Activated CD4-positive, CD25-positive, alpha-beta regulatory T cell treated with anti-CD3 and anti-CD28 coated beads, Interleukin-2, amount 50 U/mL, for 24 hours (primary cell): Measurements from ENCODE around the gene EVC.
"Not testable (repeated sequence)": the region's sequence is repeated elsewhere in the genome, so short reads cannot be mapped to it uniquely, and the experiment has no call there.

Experiments
- ATAC-seq, 2 donors: fragments of 150-1000 bp; cut with Tn5 transposase; one replicate each; pipeline ENCODE4 v1.10.0; 2021; ENCODE audit warnings: mild to moderate bottlenecking in 1 of 2, moderate library complexity in 1 of 2

EVC gene

DNA sequence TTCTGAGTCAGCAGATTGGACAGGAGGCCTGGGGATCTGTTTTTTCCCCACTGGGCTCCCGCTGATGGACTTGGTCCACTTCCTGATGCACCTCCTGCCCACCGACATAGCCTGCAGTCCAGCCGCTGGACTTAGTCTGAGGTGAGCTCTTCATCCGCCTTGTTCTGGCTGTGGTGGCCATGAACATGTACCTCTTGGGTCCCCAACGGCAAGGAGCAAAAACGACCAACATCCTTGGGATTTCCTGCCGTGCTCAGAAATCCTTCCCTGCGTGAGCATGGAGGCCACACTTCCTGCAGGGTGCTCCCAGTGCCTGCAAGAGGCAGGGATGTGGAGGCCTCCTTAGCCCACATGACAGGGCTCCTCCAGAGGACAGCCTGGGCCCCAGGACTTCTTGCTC lies 105.1 kb downstream of the EVC start:
- ATAC-seq, result no peak

GRCh38 chr4:5816851-5817375 lies 105.9 kb downstream of the EVC start:
- ATAC-seq, result no peak

- no peak for ATAC-seq
Observed at GRCh38 chr4:5821665-5822358, 110.8 kb downstream of the EVC start.

GRCh38 chr4:5822619-5823018 lies 111.6 kb downstream of the EVC start:
- no peak for ATAC-seq

DNA sequence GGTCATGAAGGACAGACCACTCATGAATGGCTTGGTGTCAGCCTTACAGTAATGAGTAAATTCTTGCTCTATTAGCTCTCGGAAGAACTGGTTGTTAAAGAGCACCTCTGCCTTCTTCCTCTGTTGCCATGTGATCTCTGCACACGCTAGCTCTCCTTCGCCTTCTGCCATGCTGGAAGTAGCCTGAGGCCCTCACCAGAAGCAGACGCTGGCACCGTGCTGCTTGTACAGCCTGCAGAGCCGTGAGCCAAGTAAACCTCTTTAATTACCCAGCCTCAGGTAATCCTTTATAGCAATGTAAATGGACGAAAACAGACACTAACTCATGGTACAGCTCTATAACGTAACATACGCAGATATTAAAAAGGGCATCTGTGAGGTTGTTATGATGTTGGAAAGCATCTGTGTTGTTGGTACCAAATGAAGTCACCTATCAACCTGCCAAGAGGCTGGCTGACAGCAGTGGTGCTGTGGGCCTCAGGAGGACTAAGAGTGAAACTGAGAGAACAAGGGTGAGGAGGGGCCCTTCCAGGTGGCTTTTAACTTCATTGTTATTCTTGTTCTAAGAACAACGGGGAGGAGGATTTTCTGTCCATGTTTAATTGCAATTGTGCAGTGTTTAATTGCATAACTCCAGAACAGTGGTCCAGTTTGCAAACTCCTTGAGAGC lies 112.7 kb downstream of the EVC start:
- peak; percentile 69 to 85 for ATAC-seq

DNA sequence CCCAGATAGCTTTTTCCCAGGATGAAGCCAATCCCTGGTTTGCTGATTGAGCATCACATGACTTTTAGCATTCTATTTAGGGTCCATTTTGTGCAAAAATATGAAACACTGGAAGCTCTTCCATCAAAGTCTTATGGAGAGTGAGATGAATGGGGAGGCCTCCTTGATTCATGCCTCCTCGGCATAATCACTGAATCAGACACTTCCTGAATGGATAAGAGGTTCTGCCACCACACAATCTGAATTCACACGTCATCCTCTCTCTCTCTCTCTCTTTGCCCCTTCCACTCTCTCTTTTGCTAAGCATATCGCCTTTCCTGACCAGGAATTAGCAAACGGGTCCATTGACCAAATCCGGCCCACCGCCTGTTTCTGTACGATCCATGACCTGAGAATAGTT lies 113.2 kb downstream of the EVC start:
- ATAC-seq, result no peak

DNA sequence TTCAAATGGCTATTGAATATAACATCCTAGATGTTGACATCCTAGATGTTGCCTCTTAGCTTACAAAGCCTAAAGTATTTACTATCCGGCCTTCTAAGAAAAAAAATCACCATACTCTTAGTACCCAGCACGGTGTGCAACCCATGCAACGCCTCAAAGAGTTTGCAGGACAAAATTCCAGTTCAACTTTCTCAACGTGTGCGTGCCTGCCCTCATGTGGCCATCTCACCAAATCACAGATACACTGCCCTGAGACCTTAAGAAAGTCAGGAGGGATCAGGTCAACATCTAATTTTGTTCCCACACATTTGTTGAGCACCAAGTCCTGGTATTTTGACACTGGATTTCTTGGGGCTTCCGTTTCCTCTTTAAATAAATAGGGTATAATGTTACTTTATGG lies 113.6 kb downstream of the EVC start:
- no peak for ATAC-seq

DNA sequence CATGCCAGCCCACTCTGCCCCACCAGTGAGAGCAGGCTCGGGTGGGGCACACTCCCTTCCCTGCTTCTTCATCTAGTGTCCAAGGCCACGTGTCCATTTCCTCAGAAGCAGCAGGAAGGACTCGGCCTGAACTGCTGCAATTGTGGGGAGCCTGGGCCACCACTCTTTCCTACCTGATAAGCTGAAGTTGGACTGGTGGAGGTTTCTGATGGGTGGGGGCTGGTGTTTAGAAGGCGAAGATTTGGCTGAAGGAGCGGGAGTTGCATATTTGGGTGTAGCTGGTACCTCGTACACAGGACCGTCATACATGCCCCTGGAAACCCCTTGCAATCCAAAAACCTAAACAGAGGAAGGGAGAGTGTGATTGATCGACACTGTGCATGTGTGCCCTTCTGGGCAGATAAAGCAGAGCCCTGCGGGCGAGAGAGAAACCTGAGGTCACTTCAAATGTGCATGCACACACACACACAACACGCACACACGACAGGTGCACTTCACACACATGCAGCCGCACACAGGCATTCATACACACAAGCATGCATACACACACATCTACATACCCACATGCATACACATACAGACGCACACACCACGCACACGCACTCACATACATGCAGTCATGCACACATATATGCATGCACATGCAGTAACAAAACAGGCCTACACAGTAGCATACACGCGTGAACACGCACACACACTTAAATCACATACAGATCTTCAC lies 114.5 kb downstream of the EVC start:
- ATAC-seq, result no peak

DNA sequence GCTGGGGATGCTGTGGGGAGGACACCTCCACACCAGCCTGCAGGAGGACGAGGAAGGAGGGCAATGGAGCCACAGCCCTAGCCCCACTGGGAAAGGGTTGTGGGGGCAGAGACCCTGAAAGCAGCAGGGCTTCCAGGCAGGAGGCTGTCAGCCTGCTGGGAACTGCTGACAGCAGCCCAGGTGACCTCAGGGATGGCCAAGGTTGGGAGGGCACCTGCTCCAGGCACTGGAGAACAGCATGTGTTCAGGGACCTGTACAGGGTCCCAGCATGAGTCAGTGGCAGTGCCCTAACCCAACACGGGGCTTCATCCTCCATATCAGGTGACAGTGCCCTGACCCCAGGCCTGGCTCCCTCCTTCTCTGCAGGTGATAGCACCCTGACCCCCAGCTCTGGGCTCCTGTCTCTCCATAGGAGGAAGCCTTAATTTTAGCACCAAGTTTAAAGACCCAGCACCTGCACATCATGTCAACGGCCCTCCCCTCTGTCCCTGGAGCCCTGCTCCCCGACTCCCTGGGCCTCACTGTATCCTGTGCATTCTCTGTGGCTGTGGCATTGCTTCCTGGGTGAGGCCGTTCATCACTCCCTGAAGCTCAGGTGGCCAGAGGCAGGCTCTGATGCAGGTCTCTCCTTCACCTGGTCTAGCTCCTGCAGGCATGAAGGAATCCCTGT lies 115.6 kb downstream of the EVC start:
- no peak for ATAC-seq

DNA sequence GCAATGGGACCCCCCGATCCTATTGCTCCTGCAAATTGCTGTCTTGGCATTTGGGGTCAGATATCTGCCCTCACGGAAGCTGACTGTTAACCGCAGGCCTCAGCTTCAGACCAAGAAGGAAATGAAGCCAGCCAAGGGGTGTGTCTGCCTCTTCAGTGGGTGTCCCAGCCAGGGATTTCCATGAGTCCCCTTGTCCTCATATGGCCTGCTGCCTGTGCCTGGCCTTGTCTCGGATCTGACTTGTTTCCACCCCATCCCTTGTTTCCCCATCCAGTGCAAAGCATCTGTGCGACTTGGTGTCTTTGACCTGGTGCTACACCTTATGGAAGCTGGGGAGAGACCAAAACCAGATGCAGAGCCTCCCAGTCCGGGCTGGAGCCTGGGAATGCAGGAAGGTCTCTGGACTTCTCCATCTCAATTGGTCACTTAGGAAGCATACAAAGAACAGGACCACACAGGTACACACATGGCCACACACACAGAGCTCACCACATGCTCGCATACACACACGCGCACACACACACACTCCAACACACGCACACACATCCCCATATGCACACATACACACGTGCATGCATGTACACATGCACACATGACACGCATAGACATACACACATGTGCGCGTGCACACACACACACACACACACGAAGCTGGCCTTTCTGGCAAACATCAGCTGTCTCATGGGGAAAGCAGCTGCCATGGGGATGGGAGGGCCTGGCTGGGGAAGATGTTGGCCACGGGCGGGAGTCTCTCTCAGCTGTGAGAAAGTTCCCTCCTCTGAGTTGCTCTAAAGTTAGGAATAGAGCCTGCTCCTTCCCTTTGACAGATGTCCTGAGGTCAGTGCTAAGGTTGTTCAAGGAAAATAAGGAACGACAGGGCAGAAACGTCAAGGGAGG lies 116.4 kb downstream of the EVC start:
- ATAC-seq, result no peak

GRCh38 chr4:5828005-5828391 lies 117.0 kb downstream of the EVC start:
- no peak for ATAC-seq

DNA sequence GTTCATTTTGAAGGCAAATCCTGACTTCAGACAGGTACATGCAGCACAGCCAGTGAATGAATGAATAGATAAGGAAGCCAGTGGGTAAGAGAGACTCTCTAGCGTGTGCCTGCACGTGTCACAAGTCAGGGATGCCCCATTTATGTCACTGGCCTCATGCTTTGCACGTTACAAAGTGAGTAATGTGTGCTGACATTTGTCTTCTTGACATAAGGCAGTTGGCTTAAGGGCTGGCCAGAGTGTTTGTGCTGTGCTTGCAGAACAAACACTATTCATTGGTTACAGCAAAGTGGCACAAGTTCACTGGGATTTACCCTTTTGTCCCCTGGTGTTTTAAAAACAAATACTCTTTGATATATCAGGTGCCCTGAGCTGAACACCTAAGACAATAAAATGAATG lies 125.9 kb downstream of the EVC start:
- ATAC-seq, result no peak

- not testable (repeated sequence) for ATAC-seq
Observed at GRCh38 chr4:5837483-5837882, 126.5 kb downstream of the EVC start.

- ATAC-seq, result no peak
Observed at GRCh38 chr4:5839332-5839731, 128.3 kb downstream of the EVC start.

DNA sequence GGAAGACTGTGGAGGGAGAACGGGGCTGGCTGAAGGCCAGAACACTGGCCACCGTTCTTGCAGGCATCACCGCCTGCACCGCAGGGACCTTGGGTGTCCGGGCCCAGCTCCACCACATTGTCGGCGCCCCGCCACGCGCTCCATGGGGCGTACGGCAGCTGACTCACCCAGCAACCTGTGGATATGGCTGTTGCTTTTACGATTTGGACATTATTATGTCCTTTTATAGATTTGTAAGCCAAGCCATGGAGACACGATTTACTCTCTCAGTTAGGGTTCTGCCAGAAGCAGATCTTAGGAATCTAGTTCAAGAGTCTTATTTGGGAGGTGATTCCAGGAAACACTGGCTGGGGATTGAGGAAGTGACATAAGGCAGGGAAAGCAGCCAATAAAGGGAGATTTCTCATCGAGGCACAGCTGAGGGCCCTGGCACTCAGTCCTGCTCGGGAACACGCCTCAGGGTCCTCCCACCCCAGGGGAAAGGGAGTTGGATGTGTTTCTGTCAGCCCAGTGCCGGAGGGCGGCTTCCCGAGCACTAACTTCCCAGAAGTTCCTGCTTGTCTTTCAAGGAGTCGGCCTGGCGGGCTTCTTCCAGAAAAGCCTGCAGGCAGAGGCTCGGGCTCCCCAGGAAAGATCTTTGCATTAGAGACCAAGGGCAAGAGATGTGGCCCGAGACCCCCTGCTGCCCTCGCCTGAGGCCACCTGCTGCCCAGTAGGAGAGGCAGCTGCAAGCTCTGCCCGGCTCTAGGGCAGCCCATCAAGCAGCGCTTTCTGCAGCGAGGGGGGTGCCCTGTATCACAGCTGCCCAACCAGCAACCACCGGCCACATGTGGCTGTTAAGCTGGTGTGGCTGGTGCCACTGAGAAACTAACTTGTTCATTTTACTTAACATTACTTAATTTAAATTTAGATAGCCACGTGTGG lies 129.0 kb downstream of the EVC start:
- ATAC-seq, result no peak

GRCh38 chr4:5842456-5842855 lies 131.5 kb downstream of the EVC start:
- no peak for ATAC-seq

- ATAC-seq, result no peak
Observed at GRCh38 chr4:5843573-5844530, 132.9 kb downstream of the EVC start.

DNA sequence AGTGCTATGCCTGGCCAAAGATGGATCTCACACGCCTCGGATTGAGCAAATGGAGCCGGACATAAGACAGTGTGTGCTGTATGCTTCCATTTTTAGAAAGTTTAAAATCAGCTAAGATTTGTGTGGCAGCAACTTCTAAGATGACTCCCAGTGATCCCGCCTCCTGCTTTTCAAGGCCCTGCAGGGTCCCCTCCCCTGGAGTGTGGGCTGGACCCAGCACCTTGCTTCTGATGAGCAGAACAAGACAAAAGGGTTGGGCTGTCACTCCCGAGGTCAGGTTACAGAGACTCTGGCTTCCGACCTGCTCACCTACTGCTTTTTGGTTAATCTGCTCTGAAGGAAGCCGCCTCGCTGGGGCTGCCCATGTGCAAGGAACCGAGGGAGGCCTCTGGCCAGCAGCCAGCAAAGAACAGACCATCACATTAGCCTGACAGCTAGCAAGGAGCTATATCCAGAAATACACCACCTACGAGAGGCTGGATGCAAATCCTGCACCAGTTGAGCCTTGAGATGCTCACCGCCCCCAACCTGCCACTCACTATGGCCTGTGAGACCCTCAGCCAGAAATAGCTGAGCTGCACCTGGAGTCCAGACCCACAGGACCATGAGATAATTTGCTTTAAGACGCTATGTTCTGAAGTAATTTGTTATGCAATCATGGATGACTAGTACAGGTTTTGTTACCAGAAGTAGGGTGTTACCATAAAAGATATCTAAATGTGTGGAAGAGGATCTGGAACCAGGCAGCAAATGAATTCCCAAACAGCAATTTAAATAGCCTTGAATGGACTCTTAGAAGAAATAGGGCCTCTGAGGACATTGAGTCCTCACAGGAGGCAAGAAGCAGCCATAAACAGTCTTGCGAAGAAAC lies 134.3 kb downstream of the EVC start:
- ATAC-seq, result no peak
